ENCODE results near the gene TPMT. TPM values are rescaled to one million over a fixed set of nuclear protein-coding genes. Genes with fewer than 3 reads are reported as not detected.

TPMT gene
- total RNA-seq, 1 experiment from 2014 or later, result 9.7 TPM

DNA sequence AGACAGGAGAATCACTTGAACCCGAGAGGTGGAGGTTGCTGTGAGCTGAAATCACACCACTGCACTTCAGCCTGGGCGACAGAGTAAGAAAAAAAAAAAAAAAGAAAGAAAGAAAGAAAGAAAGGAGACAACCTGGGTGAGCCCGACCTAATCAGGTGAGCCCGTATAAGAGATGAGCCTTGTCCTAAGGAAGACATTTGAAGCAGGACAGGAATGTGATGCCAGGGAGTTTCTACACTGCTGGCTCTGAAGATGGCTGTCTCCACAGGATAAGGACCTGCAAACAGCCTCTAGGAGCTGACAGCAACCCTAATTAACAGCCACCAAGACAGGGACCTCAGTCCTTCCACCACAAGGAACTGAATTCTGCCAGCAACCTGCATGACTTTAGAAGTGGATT, 74.3 kb downstream of the TPMT start:
- Histone ChIP-seq H3K36me3 (ENCODE audit: control insufficient read depth, insufficient read depth, low read length) (no peaks in the 10 kb centered on the region), H3K27me3 (ENCODE audit: control insufficient read depth, insufficient read depth, low read length) (no peaks in the 10 kb centered on the region), H3K4me3 (ENCODE audit: low read depth in 2 of 2, low read length in 2 of 2) (no peak overlapping the region), H3K27ac (ENCODE audit: low read length) (no peak overlapping the region), H3K4me1 (ENCODE audit: control insufficient read depth, insufficient read depth, low read length) (no peaks in the 10 kb centered on the region), H3K9me3 (ENCODE audit: control insufficient read depth, insufficient read depth, low read depth, low read length) (no peaks in the 10 kb centered on the region)
- DNase-seq (ENCODE audit: low read depth, low spot score) (no peak), ATAC-seq (no peak)
- ChIA-PET POLR2A (interaction anchor here (0.9 kb wide), 1 partner anchor 79 kb away, joined by 3 read pairs; no protein-coding TSS in a partner anchor), CTCF (interaction anchor here (0.7 kb wide), 1 partner anchor 41 kb away, joined by 3 read pairs; no protein-coding TSS in a partner anchor)
- no TSS peak for BruUV-seq (replicated peaks)
- no peak for TF ChIP-seq SIN3A (IDR thresholded peaks at IDR 0.05; ENCODE audit: borderline replicate concordance, insufficient read depth, low read depth, low read length)
- TF ChIP-seq POLR2AphosphoS5 (IDR thresholded peaks at IDR 0.05; ENCODE audit: low read depth, low read length), result no peak
- no peak for TF ChIP-seq TCF7L2 (IDR thresholded peaks at IDR 0.05; ENCODE audit: low read depth, low read length)
- TF ChIP-seq, protein P1, sequence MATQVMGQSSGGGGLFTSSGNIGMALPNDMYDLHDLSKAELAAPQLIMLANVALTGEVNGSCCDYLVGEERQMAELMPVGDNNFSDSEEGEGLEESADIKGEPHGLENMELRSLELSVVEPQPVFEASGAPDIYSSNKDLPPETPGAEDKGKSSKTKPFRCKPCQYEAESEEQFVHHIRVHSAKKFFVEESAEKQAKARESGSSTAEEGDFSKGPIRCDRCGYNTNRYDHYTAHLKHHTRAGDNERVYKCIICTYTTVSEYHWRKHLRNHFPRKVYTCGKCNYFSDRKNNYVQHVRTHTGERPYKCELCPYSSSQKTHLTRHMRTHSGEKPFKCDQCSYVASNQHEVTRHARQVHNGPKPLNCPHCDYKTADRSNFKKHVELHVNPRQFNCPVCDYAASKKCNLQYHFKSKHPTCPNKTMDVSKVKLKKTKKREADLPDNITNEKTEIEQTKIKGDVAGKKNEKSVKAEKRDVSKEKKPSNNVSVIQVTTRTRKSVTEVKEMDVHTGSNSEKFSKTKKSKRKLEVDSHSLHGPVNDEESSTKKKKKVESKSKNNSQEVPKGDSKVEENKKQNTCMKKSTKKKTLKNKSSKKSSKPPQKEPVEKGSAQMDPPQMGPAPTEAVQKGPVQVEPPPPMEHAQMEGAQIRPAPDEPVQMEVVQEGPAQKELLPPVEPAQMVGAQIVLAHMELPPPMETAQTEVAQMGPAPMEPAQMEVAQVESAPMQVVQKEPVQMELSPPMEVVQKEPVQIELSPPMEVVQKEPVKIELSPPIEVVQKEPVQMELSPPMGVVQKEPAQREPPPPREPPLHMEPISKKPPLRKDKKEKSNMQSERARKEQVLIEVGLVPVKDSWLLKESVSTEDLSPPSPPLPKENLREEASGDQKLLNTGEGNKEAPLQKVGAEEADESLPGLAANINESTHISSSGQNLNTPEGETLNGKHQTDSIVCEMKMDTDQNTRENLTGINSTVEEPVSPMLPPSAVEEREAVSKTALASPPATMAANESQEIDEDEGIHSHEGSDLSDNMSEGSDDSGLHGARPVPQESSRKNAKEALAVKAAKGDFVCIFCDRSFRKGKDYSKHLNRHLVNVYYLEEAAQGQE (IDR thresholded peaks at IDR 0.05; ENCODE audit: insufficient read depth in 1 of 2, low read depth in 2 of 2, low read length in 1 of 2), result no peak
- intact Hi-C loops (cut with micrococcal nuclease; ENCODE audit: unreplicated experiment), result no loop called here
- in situ Hi-C loops (cut with HindIII; ENCODE audit: low pct_unique_long_range_greater_than_20kb, low sequenced_read_pairs), result no loop called here

DNA sequence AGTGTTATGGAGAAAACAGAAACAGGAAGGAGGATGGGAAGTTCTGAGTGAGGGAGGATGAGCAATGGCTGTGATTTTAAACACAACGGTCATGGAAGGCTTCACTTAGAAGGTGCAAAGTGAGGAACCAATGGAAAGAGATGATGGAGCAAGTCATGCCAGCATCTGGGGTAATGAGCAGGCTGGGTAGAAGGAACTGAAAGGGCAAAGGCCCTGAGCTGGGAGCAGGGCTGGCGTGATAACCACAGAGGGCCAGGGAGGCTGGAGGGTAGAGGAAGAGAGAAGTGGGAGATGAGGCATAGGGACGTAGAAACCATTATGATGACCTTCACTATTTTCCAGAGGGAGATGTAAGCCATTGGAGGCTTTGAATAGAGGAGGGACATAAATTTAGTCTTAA, 76.0 kb downstream of the TPMT start:
- no peak for ATAC-seq
- TF ChIP-seq SIN3A (IDR thresholded peaks at IDR 0.05; ENCODE audit: borderline replicate concordance, insufficient read depth, low read depth, low read length) (no peak), POLR2AphosphoS5 (IDR thresholded peaks at IDR 0.05; ENCODE audit: low read depth, low read length) (no peak), TCF7L2 (IDR thresholded peaks at IDR 0.05; ENCODE audit: low read depth, low read length) (no peak)
- TF ChIP-seq, protein P1 (IDR thresholded peaks at IDR 0.05; ENCODE audit: insufficient read depth in 1 of 2, low read depth in 2 of 2, low read length in 1 of 2), result no peak
- TF ChIP-seq, protein P2, sequence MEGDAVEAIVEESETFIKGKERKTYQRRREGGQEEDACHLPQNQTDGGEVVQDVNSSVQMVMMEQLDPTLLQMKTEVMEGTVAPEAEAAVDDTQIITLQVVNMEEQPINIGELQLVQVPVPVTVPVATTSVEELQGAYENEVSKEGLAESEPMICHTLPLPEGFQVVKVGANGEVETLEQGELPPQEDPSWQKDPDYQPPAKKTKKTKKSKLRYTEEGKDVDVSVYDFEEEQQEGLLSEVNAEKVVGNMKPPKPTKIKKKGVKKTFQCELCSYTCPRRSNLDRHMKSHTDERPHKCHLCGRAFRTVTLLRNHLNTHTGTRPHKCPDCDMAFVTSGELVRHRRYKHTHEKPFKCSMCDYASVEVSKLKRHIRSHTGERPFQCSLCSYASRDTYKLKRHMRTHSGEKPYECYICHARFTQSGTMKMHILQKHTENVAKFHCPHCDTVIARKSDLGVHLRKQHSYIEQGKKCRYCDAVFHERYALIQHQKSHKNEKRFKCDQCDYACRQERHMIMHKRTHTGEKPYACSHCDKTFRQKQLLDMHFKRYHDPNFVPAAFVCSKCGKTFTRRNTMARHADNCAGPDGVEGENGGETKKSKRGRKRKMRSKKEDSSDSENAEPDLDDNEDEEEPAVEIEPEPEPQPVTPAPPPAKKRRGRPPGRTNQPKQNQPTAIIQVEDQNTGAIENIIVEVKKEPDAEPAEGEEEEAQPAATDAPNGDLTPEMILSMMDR (IDR thresholded peaks at IDR 0.05), result no peak
- H3K27me3 ChIP-seq (ENCODE audit: control insufficient read depth, insufficient read depth, low read length), result no peaks in the 10 kb centered on the region
- CTCF ChIA-PET, result no interaction called here
- no peaks in the 10 kb centered on the region for H3K4me1 ChIP-seq (ENCODE audit: control insufficient read depth, insufficient read depth, low read length)
- intact Hi-C loops (cut with micrococcal nuclease; ENCODE audit: unreplicated experiment), result no loop called here
- no peak overlapping the region for H3K27ac ChIP-seq (ENCODE audit: low read length)
- in situ Hi-C loops (cut with HindIII; ENCODE audit: low pct_unique_long_range_greater_than_20kb, low sequenced_read_pairs), result no loop called here
- DNase-seq (ENCODE audit: low read depth, low spot score), result no peak
- no peaks in the 10 kb centered on the region for H3K9me3 ChIP-seq (ENCODE audit: control insufficient read depth, insufficient read depth, low read depth, low read length)
- no peaks in the 10 kb centered on the region for H3K36me3 ChIP-seq (ENCODE audit: control insufficient read depth, insufficient read depth, low read length)
- POLR2A ChIA-PET, result interaction anchor here (0.6 kb wide), 1 partner anchor 35 kb away, joined by 3 read pairs; no protein-coding TSS in a partner anchor
- no peak overlapping the region for H3K4me3 ChIP-seq (ENCODE audit: low read depth in 2 of 2, low read length in 2 of 2)
- BruUV-seq (replicated peaks), result no TSS peak

Other genes starting within 250 kb of the TPMT start
- 49.3 TPM for gene KIF13A, start 167.4 kb downstream of the TPMT start, total RNA-seq (2021; ENCODE audit: unreplicated experiment)
- gene NHLRC1, start 32.4 kb downstream of the TPMT start, total RNA-seq (2021; ENCODE audit: unreplicated experiment), result 2.1 TPM
- 27.1 TPM for gene KDM1B, start 345 bp upstream of the TPMT start, total RNA-seq (2021; ENCODE audit: unreplicated experiment)
- 177 TPM for gene DEK, start 109.5 kb upstream of the TPMT start, total RNA-seq (2021; ENCODE audit: unreplicated experiment)
- 5.6 TPM for gene RNF144B, start 232.3 kb upstream of the TPMT start, total RNA-seq (2021; ENCODE audit: unreplicated experiment)

Data from Panc1 (cell line).